GM12891 (cell line): ENCODE measurements around the gene FAM219A.

ENCODE experiments used
- DNase-seq: peaks from one replicate; pipeline ENCODE4 v3.0.0; 2011; ENCODE audit warnings: low spot score; ENCODE audit not compliant: insufficient read length
- FAIRE-seq: peaks from 2 replicates; lab custom pipeline; 2011; peaks lifted over from hg19 to GRCh38; lab: Jason Lieb, UNC
- PAX5 ChIP-seq: IDR thresholded peaks from 2 replicates; pipeline ENCODE4 v1.6.1; 2011; ENCODE audit warnings: low read length, moderate library complexity, mild to moderate bottlenecking; ENCODE audit not compliant: insufficient read depth, severe bottlenecking
- POLR2A ChIP-seq: IDR thresholded peaks from 2 replicates; pipeline ENCODE4 v1.6.1; 2011; ENCODE audit warnings: low read depth, low read length, control low read depth
- POLR2AphosphoS5 ChIP-seq: IDR thresholded peaks from 2 replicates; pipeline ENCODE4 v1.6.1; 2011; ENCODE audit warnings: low read depth, low read length, control low read depth
- POU2F2 ChIP-seq: IDR thresholded peaks from 2 replicates; pipeline ENCODE4 v1.6.1; 2011; ENCODE audit warnings: low read depth, mild to moderate bottlenecking, control low read depth, low read length, moderate library complexity
- SPI1 ChIP-seq: IDR thresholded peaks from 2 replicates; pipeline ENCODE4 v1.6.1; 2011; ENCODE audit warnings: low read depth, low read length, control low read depth
- TAF1 ChIP-seq: IDR thresholded peaks from 2 replicates; pipeline ENCODE4 v1.6.1; 2011; ENCODE audit warnings: low read depth, low read length, control low read depth

The FAM219A gene

GRCh38 chr9:34375901-34376595 lies 82.3 kb downstream of the FAM219A start:
- no peak for TF ChIP-seq POLR2AphosphoS5
- TF ChIP-seq POLR2A, result no peak
- TF ChIP-seq POU2F2, result no peak
- TF ChIP-seq PAX5, result no peak
- no peak for TF ChIP-seq TAF1
- no peak for TF ChIP-seq SPI1
- DNase-seq (no peak), FAIRE-seq (no peak)

GRCh38 chr9:34374905-34375552 lies 83.3 kb downstream of the FAM219A start:
- DNase-seq, result no peak

GRCh38 chr9:34374339-34374738 lies 84.0 kb downstream of the FAM219A start:
- DNase-seq (no peak), FAIRE-seq (no peak)
- TF ChIP-seq PAX5 (no peak), POLR2A (no peak), POLR2AphosphoS5 (no peak), POU2F2 (no peak), SPI1 (no peak), TAF1 (no peak)

More at GRCh38 chr9:34374905-34375552, 83.3 kb downstream of the FAM219A start:
- no peak for TF ChIP-seq POU2F2
- no peak for FAIRE-seq

GRCh38 chr9:34373749-34374148 lies 84.6 kb downstream of the FAM219A start:
- DNase-seq (no peak), FAIRE-seq (no peak)
- TF ChIP-seq POLR2AphosphoS5 (no peak), POLR2A (no peak), TAF1 (no peak), SPI1 (no peak), PAX5 (no peak), POU2F2 (no peak)

GRCh38 chr9:34372467-34373011 lies 85.8 kb downstream of the FAM219A start:
- TF ChIP-seq POU2F2 (no peak), TAF1 (no peak), POLR2AphosphoS5 (no peak), SPI1 (no peak), POLR2A (no peak), PAX5 (no peak)
- DNase-seq (no peak), FAIRE-seq (no peak)

- FAIRE-seq (no peak), DNase-seq (no peak)
- TF ChIP-seq POLR2AphosphoS5 (no peak), SPI1 (no peak), POU2F2 (no peak), POLR2A (no peak), PAX5 (no peak), TAF1 (no peak)
Observed at GRCh38 chr9:34371886-34372466, 86.4 kb downstream of the FAM219A start.

GRCh38 chr9:34370970-34371880 lies 87.1 kb downstream of the FAM219A start:
- no peak for DNase-seq
- FAIRE-seq, result no peak
- TF ChIP-seq POU2F2 (no peak), SPI1 (no peak), POLR2AphosphoS5 (no peak), PAX5 (no peak), TAF1 (no peak), POLR2A (no peak)

- DNase-seq (no peak), FAIRE-seq (no peak)
- TF ChIP-seq POLR2A (no peak), TAF1 (no peak), PAX5 (no peak), POLR2AphosphoS5 (no peak), POU2F2 (no peak)
Observed at GRCh38 chr9:34370335-34370969, 87.9 kb downstream of the FAM219A start.
